ENCODE data around the gene RAB1A. TPM values are rescaled to one million over a fixed set of nuclear protein-coding genes. Genes with fewer than 3 reads are reported as not detected.

The RAB1A gene
- total and polyA plus RNA-seq, 10 of the 15 experiments (the other 5 are each of a cell fraction or from before 2014, with no cell fraction given): 48.9 to 171 (median 83.4) TPM

DNA sequence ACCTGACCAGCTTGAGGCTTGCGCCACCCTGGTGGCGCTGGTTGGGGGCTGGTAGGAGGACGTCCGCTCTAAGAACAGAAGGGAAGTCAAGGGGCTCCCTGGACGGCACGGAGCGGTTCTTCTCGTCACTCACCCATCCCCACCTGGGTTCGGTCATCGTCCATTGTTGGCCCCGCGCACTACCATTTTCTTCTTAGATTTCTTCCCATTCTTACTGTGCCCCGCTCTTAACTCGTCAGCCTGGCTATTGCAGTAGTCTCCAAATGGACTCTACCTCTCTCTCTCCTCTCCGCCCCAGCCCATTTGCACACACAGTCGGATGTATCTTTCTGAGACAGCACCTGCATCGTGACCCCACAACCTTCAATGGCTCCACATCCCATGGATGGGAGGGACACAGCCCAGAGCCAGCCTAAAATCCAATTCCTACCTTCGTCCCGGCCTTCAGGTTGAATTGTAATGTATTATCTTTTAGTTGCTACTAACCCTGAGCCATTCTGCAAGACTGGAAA, 814 bp upstream of the RAB1A start (continued):
- no peak for TF ChIP-seq TCF12 (IDR thresholded peaks at IDR 0.05; ENCODE audit: low read depth, low read length)
- TF ChIP-seq GATAD2B (conservative IDR thresholded peaks at IDR 0.05; ENCODE audit: low read depth): peak; percentile 60
- TF ChIP-seq, protein P1, sequence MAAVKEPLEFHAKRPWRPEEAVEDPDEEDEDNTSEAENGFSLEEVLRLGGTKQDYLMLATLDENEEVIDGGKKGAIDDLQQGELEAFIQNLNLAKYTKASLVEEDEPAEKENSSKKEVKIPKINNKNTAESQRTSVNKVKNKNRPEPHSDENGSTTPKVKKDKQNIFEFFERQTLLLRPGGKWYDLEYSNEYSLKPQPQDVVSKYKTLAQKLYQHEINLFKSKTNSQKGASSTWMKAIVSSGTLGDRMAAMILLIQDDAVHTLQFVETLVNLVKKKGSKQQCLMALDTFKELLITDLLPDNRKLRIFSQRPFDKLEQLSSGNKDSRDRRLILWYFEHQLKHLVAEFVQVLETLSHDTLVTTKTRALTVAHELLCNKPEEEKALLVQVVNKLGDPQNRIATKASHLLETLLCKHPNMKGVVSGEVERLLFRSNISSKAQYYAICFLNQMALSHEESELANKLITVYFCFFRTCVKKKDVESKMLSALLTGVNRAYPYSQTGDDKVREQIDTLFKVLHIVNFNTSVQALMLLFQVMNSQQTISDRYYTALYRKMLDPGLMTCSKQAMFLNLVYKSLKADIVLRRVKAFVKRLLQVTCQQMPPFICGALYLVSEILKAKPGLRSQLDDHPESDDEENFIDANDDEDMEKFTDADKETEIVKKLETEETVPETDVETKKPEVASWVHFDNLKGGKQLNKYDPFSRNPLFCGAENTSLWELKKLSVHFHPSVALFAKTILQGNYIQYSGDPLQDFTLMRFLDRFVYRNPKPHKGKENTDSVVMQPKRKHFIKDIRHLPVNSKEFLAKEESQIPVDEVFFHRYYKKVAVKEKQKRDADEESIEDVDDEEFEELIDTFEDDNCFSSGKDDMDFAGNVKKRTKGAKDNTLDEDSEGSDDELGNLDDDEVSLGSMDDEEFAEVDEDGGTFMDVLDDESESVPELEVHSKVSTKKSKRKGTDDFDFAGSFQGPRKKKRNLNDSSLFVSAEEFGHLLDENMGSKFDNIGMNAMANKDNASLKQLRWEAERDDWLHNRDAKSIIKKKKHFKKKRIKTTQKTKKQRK (IDR thresholded peaks at IDR 0.05; ENCODE audit: low read depth, low read length): no peak
- TF ChIP-seq HDAC6 (IDR thresholded peaks at IDR 0.05; ENCODE audit: unreplicated experiment): no peak
- no peak for TF ChIP-seq GABPA (IDR thresholded peaks at IDR 0.05; ENCODE audit: low read depth)
- TF ChIP-seq, protein P2, sequence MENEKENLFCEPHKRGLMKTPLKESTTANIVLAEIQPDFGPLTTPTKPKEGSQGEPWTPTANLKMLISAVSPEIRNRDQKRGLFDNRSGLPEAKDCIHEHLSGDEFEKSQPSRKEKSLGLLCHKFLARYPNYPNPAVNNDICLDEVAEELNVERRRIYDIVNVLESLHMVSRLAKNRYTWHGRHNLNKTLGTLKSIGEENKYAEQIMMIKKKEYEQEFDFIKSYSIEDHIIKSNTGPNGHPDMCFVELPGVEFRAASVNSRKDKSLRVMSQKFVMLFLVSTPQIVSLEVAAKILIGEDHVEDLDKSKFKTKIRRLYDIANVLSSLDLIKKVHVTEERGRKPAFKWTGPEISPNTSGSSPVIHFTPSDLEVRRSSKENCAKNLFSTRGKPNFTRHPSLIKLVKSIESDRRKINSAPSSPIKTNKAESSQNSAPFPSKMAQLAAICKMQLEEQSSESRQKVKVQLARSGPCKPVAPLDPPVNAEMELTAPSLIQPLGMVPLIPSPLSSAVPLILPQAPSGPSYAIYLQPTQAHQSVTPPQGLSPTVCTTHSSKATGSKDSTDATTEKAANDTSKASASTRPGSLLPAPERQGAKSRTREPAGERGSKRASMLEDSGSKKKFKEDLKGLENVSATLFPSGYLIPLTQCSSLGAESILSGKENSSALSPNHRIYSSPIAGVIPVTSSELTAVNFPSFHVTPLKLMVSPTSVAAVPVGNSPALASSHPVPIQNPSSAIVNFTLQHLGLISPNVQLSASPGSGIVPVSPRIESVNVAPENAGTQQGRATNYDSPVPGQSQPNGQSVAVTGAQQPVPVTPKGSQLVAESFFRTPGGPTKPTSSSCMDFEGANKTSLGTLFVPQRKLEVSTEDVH (IDR thresholded peaks at IDR 0.05; ENCODE audit: low read depth, partially characterized antibody): no peak
- peak; percentile 15; the same call in 1 of the 2 replicates for TF ChIP-seq SPI1 (IDR thresholded peaks at IDR 0.05; ENCODE audit: borderline replicate concordance, insufficient read depth, low read depth, low read length)
- TF ChIP-seq YY1 (IDR thresholded peaks at IDR 0.05; ENCODE audit: low read depth, low read length): peak; percentile 64
- peak; percentile 23; the same call in 1 of the 2 replicates for TF ChIP-seq RB1 (IDR thresholded peaks at IDR 0.05; ENCODE audit: borderline replicate concordance)
- no peak for TF ChIP-seq ASH2L (IDR thresholded peaks at IDR 0.05; ENCODE audit: borderline replicate concordance, low read depth)
- TF ChIP-seq MTA2 (IDR thresholded peaks at IDR 0.05; ENCODE audit: low read depth): no peak
- TF ChIP-seq SIX5 (IDR thresholded peaks at IDR 0.05; ENCODE audit: low read depth, low read length, severe bottlenecking): no peak
- 0 out of 4 replicates have a peak, but pooled peaks of 1 of the 2 experiments have one; percentile 23 for TF ChIP-seq BHLHE40 (IDR thresholded peaks at IDR 0.05; ENCODE audit: borderline replicate concordance in 1 of 2, low read depth in 2 of 2, low read length in 1 of 2)
- no peak for TF ChIP-seq RELA (IDR thresholded peaks at IDR 0.05; ENCODE audit: borderline replicate concordance, partially characterized antibody)
- TF ChIP-seq, protein P3, sequence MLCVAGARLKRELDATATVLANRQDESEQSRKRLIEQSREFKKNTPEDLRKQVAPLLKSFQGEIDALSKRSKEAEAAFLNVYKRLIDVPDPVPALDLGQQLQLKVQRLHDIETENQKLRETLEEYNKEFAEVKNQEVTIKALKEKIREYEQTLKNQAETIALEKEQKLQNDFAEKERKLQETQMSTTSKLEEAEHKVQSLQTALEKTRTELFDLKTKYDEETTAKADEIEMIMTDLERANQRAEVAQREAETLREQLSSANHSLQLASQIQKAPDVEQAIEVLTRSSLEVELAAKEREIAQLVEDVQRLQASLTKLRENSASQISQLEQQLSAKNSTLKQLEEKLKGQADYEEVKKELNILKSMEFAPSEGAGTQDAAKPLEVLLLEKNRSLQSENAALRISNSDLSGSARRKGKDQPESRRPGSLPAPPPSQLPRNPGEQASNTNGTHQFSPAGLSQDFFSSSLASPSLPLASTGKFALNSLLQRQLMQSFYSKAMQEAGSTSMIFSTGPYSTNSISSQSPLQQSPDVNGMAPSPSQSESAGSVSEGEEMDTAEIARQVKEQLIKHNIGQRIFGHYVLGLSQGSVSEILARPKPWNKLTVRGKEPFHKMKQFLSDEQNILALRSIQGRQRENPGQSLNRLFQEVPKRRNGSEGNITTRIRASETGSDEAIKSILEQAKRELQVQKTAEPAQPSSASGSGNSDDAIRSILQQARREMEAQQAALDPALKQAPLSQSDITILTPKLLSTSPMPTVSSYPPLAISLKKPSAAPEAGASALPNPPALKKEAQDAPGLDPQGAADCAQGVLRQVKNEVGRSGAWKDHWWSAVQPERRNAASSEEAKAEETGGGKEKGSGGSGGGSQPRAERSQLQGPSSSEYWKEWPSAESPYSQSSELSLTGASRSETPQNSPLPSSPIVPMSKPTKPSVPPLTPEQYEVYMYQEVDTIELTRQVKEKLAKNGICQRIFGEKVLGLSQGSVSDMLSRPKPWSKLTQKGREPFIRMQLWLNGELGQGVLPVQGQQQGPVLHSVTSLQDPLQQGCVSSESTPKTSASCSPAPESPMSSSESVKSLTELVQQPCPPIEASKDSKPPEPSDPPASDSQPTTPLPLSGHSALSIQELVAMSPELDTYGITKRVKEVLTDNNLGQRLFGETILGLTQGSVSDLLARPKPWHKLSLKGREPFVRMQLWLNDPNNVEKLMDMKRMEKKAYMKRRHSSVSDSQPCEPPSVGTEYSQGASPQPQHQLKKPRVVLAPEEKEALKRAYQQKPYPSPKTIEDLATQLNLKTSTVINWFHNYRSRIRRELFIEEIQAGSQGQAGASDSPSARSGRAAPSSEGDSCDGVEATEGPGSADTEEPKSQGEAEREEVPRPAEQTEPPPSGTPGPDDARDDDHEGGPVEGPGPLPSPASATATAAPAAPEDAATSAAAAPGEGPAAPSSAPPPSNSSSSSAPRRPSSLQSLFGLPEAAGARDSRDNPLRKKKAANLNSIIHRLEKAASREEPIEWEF (IDR thresholded peaks at IDR 0.05; ENCODE audit: insufficient replicate concordance, low read depth, low read length): no peak
- TF ChIP-seq TAF1 (IDR thresholded peaks at IDR 0.05; ENCODE audit: borderline replicate concordance, low read depth, low read length): no peak
- no peak for TF ChIP-seq NR2F1 (conservative IDR thresholded peaks at IDR 0.05)
- TF ChIP-seq POLR2AphosphoS5 (IDR thresholded peaks at IDR 0.05; ENCODE audit: low read length): no peak; the same call in 1 of the 2 replicates
- no peak for TF ChIP-seq WRNIP1 (IDR thresholded peaks at IDR 0.05; ENCODE audit: borderline replicate concordance, low read depth, low read length)
- TF ChIP-seq HDGF (IDR thresholded peaks at IDR 0.05): no peak

Measured in GM12878 (cell line).